Measurements from ENCODE around the gene NAALADL2.

DNA sequence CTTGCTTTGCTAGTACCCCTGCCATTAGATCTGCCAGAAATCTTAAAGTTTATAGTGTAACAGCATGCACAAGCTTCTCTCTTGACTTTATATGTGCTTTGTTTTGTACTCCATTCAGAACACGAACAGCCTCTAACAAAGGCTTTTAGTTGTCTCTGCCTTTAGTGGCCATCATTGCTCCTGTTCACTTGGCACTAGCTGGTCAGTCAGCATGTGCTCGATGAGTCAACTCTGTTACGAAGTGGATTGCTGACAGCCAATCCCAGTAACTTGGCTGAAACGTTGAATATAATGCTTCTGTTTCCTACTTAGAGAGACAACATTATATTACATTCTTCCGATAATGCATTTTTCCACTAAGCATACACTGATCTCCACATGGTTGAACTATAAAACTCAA lies 349.2 kb downstream of the NAALADL2 start:
- TF ChIP-seq, protein P1, sequence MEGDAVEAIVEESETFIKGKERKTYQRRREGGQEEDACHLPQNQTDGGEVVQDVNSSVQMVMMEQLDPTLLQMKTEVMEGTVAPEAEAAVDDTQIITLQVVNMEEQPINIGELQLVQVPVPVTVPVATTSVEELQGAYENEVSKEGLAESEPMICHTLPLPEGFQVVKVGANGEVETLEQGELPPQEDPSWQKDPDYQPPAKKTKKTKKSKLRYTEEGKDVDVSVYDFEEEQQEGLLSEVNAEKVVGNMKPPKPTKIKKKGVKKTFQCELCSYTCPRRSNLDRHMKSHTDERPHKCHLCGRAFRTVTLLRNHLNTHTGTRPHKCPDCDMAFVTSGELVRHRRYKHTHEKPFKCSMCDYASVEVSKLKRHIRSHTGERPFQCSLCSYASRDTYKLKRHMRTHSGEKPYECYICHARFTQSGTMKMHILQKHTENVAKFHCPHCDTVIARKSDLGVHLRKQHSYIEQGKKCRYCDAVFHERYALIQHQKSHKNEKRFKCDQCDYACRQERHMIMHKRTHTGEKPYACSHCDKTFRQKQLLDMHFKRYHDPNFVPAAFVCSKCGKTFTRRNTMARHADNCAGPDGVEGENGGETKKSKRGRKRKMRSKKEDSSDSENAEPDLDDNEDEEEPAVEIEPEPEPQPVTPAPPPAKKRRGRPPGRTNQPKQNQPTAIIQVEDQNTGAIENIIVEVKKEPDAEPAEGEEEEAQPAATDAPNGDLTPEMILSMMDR (IDR thresholded peaks at IDR 0.05; ENCODE audit: low read depth, low read length) = no peak
- TF ChIP-seq EZH2phosphoT487 (IDR thresholded peaks at IDR 0.05; ENCODE audit: low read depth) = no peak

Data from OCI-LY3 (cell line).